H9 (cell line): Measurements from ENCODE around the gene CYREN. TPM values are rescaled to one million over a fixed set of nuclear protein-coding genes. Genes with fewer than 3 reads are reported as not detected.

ENCODE experiments used
- DNase-seq: peaks from one replicate; pipeline ENCODE4 v3.0.0-alpha.2; 2017
- H2AFZ ChIP-seq: one replicate; pipeline ENCODE4 v1.6.1; 2013; ENCODE audit warnings: mild to moderate bottlenecking, low read length, control low read depth, moderate library complexity
- H2AK5ac ChIP-seq: 2 replicates; pipeline ENCODE4 v1.6.1; 2013; ENCODE audit warnings: low read length, control low read depth, mixed read lengths; ENCODE audit not compliant: insufficient read length
- H2BK120ac ChIP-seq: one replicate; pipeline ENCODE4 v1.6.1; 2013; ENCODE audit warnings: low read depth, mild to moderate bottlenecking, low read length, control low read depth, inconsistent platforms; ENCODE audit not compliant: poor library complexity, severe bottlenecking
- H2BK12ac ChIP-seq: 2 replicates; pipeline ENCODE4 v1.6.1; 2013; ENCODE audit warnings: low read length, control low read depth, mixed read lengths, low read depth; ENCODE audit not compliant: insufficient read length
- H2BK15ac ChIP-seq: 2 replicates; pipeline ENCODE4 v1.6.1; 2013; ENCODE audit warnings: low read depth, low read length, control low read depth
- H2BK20ac ChIP-seq: one replicate; pipeline ENCODE4 v1.6.1; 2013; ENCODE audit warnings: low read depth, mild to moderate bottlenecking, low read length, control low read depth, inconsistent platforms; ENCODE audit not compliant: poor library complexity, severe bottlenecking
- H2BK5ac ChIP-seq: 2 replicates; pipeline ENCODE4 v1.6.1; 2013; ENCODE audit warnings: low read length, control low read depth, mixed read lengths; ENCODE audit not compliant: insufficient read length
- H3K14ac ChIP-seq: 2 replicates; pipeline ENCODE4 v1.6.1; 2013; ENCODE audit warnings: low read length, control low read depth; ENCODE audit not compliant: insufficient read depth
- H3K18ac ChIP-seq: 2 replicates; pipeline ENCODE4 v1.6.1; 2013; ENCODE audit warnings: low read depth, mild to moderate bottlenecking, mixed read lengths, low read length, control low read depth; ENCODE audit not compliant: insufficient read length
- H3K23ac ChIP-seq: 2 replicates; pipeline ENCODE4 v1.6.1; 2013; ENCODE audit warnings: low read length, control low read depth, mixed read lengths, low read depth; ENCODE audit not compliant: insufficient read length
- H3K23me2 ChIP-seq: 2 replicates; pipeline ENCODE4 v1.6.1; 2013; ENCODE audit warnings: low read depth, mild to moderate bottlenecking, mixed read lengths, low read length, control low read depth; ENCODE audit not compliant: insufficient read length, poor library complexity, severe bottlenecking
- H3K27ac ChIP-seq: 2 replicates; pipeline ENCODE4 v1.5.1; 2013; ENCODE audit warnings: low read length, control low read depth, mixed read lengths, low read depth; ENCODE audit not compliant: insufficient read length
- H3K27me3 ChIP-seq: 2 replicates; pipeline ENCODE4 v1.6.1; 2013; ENCODE audit warnings: low read length, control low read depth, inconsistent platforms; ENCODE audit not compliant: insufficient read depth
- H3K4ac ChIP-seq: 2 replicates; pipeline ENCODE4 v1.6.1; 2013; ENCODE audit warnings: low read depth, mild to moderate bottlenecking, control low read depth, inconsistent platforms, low read length, moderate library complexity
- H3K4me1 ChIP-seq: 2 replicates; pipeline ENCODE4 v1.6.1; 2013; ENCODE audit warnings: low read length, control low read depth, inconsistent platforms; ENCODE audit not compliant: insufficient read depth
- H3K4me2 ChIP-seq: 2 replicates; pipeline ENCODE4 v1.6.1; 2013; ENCODE audit warnings: low read length, control low read depth, mixed read lengths; ENCODE audit not compliant: insufficient read length, insufficient read depth
- H3K56ac ChIP-seq: 2 replicates; pipeline ENCODE4 v1.6.1; 2013; ENCODE audit warnings: low read depth, mild to moderate bottlenecking, mixed read lengths, low read length, control low read depth; ENCODE audit not compliant: insufficient read length
- H3K79me1 ChIP-seq: 2 replicates; pipeline ENCODE4 v1.6.1; 2013; ENCODE audit warnings: low read depth, mild to moderate bottlenecking, moderate library complexity, low read length, control low read depth, inconsistent platforms; ENCODE audit not compliant: insufficient read depth, poor library complexity, severe bottlenecking
- H3K79me2 ChIP-seq: 2 replicates; pipeline ENCODE4 v1.6.1; 2013; ENCODE audit warnings: low read length, control low read depth, inconsistent platforms; ENCODE audit not compliant: insufficient read depth
- H3K9ac ChIP-seq: 2 replicates; pipeline ENCODE4 v1.6.1; 2013; ENCODE audit warnings: low read length, control low read depth, mixed read lengths; ENCODE audit not compliant: insufficient read length; ENCODE audit errors: extremely low read depth
- H3K9me3 ChIP-seq: one replicate; pipeline ENCODE4 v1.6.1; 2013; ENCODE audit warnings: low read depth, low read length, inconsistent platforms; ENCODE audit not compliant: control insufficient read depth
- H3T11ph ChIP-seq: one replicate; pipeline ENCODE4 v1.6.1; 2013; ENCODE audit warnings: mild to moderate bottlenecking, low read length, control low read depth, inconsistent platforms
- H4K20me1 ChIP-seq: one replicate; pipeline ENCODE4 v1.6.1; 2013; ENCODE audit not compliant: control insufficient read depth, insufficient read length, insufficient read depth
- H4K5ac ChIP-seq: 2 replicates; pipeline ENCODE4 v1.6.1; 2013; ENCODE audit warnings: low read depth, mild to moderate bottlenecking, mixed read lengths, low read length, control low read depth; ENCODE audit not compliant: insufficient read length
- H4K8ac ChIP-seq: replicated peaks from 2 replicates; pipeline ENCODE4 v1.6.1; 2013; ENCODE audit warnings: low read length, control low read depth, mixed read lengths, low read depth; ENCODE audit not compliant: insufficient read length
- H4K91ac ChIP-seq: 2 replicates; pipeline ENCODE4 v1.6.1; 2013; ENCODE audit warnings: low read depth, mild to moderate bottlenecking, moderate library complexity, mixed read lengths, low read length, control low read depth; ENCODE audit not compliant: insufficient read length
- H3K27ac Mint-ChIP-seq, 3 experiments: 2 replicates in 2 of 3; 3 replicates in 1 of 3; pipeline ENCODE4 v1.8.0; 2020 to 2021; ENCODE audit warnings: mixed read lengths in 3 of 3, mild to moderate bottlenecking in 1 of 3, moderate library complexity in 1 of 3
- H3K27me3 Mint-ChIP-seq: 2 replicates; pipeline ENCODE4 v1.8.0; 2021; ENCODE audit warnings: low read depth, mild to moderate bottlenecking, moderate library complexity, mixed read lengths
- H3K36me3 Mint-ChIP-seq, 3 experiments: 2 replicates in 2 of 3; 3 replicates in 1 of 3; pipeline ENCODE4 v1.8.0; 2020 to 2021; ENCODE audit warnings: low read depth in 3 of 3, mixed read lengths in 3 of 3; ENCODE audit not compliant: insufficient read depth in 1 of 3
- H3K4me1 Mint-ChIP-seq, 2 experiments: 2 replicates each; pipeline ENCODE4 v1.8.0; 2020; ENCODE audit warnings: mixed read lengths in 2 of 2
- H3K4me3 Mint-ChIP-seq, 2 experiments: 2 replicates in 1 of 2; 3 replicates in 1 of 2; pipeline ENCODE4 v1.8.0; 2020 to 2021; ENCODE audit warnings: mild to moderate bottlenecking in 2 of 2, mixed read lengths in 2 of 2, moderate library complexity in 1 of 2
- H3K9me3 Mint-ChIP-seq, 2 experiments: 2 replicates in 1 of 2; 3 replicates in 1 of 2; pipeline ENCODE4 v1.8.0; 2020; ENCODE audit warnings: mild to moderate bottlenecking in 2 of 2, mixed read lengths in 2 of 2, moderate library complexity in 1 of 2
- CTCF ChIP-seq: fragments of 200-600 bp; sonication (generic); conservative IDR thresholded peaks from 3 replicates; pipeline ENCODE4 v1.8.0; 2021; ENCODE audit warnings: antibody characterized with exemption, mild to moderate bottlenecking
- WGBS: extraction: QIAGEN DNeasy Blood & Tissue Kit; methylation state at CpG from one replicate; pipeline ENCODE4 v1.1.7; 2013; ENCODE audit warnings: missing lambda C conversion rate, low lambda C conversion rate, mixed read lengths; ENCODE audit not compliant: insufficient read length; ENCODE audit errors: extremely low coverage; 5-methylcytosine and 5-hydroxymethylcytosine counted together
- total RNA-seq: library from RNA; stranded (reverse); gene quantifications from 2 replicates; pipeline ENCODE4 v1.2.1, GENCODE V29; 2021

The CYREN gene
- total RNA-seq, 1 experiment from 2014 or later = 72.0 TPM

- H3K27me3 Mint-ChIP-seq = no peaks in the 10 kb centered on the region; the same call in 1 of the 2 replicates
- Histone ChIP-seq H2AFZ (no peak overlapping the region), H2BK15ac (no peak overlapping the region), H3K79me1 (no peaks in the 10 kb centered on the region), H3K4me2 (no peak overlapping the region), H3T11ph (no peak overlapping the region), H2BK20ac (no peak overlapping the region), H3K9me3 (no peaks in the 10 kb centered on the region), H3K23me2 (no peaks in the 10 kb centered on the region), H3K18ac (no peak overlapping the region), H3K56ac (no peak overlapping the region), H4K5ac (no peak overlapping the region), H3K4me1 (no peaks in the 10 kb centered on the region), H3K4ac (no peak overlapping the region), H2BK5ac (no peak overlapping the region), H4K8ac (no peak overlapping the region), H3K27me3 (no peaks in the 10 kb centered on the region), H3K27ac (no peak overlapping the region), H2BK120ac (no peak overlapping the region), H3K14ac (no peak overlapping the region), H2BK12ac (no peak overlapping the region), H4K20me1 (no peaks in the 10 kb centered on the region), H3K9ac (no peak overlapping the region), H3K23ac (no peak overlapping the region), H4K91ac (no peak overlapping the region), H3K79me2 (no peaks in the 10 kb centered on the region), H2AK5ac (no peak overlapping the region)
- peaks cover 0 to 6% of the 10 kb centered on the region in 2 experiments; a peak in 2 of 4 replicates for H3K4me1 Mint-ChIP-seq
- H3K9me3 Mint-ChIP-seq = no peaks in the 10 kb centered on the region
- no peak overlapping the region for H3K27ac Mint-ChIP-seq
- peaks cover 3 to 21% (median 8%) of the 10 kb centered on the region in 3 experiments; a peak in 6 of 7 replicates for H3K36me3 Mint-ChIP-seq
- DNase-seq = no peak
- no peak overlapping the region for H3K4me3 Mint-ChIP-seq
- WGBS = no CpG with 5 or more reads among the region's 5 CpGs
- TF ChIP-seq CTCF = no peak
These were observed 34.4 kb upstream of the CYREN start for GRCh38 chr7:135204876-135205275.
